ENCODE data around the gene TMEM244.

The TMEM244 gene, protein sequence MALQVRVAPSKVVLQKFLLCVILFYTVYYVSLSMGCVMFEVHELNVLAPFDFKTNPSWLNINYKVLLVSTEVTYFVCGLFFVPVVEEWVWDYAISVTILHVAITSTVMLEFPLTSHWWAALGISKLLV

DNA sequence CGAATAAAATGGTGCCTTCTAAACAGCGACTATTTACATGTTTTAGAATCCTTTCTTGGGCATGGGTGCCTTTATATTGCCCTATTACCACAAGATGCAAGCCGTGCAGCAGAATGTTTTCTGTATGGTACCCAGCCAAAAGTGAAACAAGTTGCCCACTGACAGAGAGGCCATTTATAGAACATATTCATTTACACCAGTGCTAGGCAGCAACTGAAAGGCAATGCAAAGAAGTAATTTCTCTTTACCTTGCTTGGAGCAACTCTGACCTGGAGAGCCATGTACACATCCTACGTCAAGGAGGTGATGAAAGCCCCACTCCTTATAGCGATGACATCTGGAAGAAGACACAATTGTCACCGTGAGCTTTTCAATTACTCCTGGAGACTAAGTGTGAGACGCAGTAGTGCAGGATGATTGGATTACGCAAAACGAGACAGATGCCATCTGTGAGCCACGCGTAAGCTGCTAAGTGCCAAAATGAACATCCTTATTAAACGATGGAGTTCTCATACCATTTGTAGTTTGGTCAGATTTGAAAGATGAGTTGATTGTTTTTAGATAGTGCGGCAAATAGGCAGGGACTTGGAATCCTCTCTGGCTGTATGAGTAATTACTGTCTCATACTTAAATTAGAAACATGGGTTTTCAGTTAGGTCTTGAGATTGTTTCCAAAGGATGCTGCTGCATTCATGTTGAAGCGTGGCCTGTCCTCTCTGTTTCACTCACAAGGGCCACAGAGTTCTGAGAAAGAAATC, at the start of gene TMEM244:
TSS of gene TMEM244 (minus strand) at position 408 of the 758 bp plus-strand sequence. CDS start at position 281, 127 bp downstream.
- Histone ChIP-seq H3K79me2 (ENCODE audit: insufficient read depth, low read length) (no peaks in the 10 kb centered on the region), H3K4me1 (ENCODE audit: insufficient read depth, low read length) (no peaks in the 10 kb centered on the region), H3K27ac (ENCODE audit: low read length) (no peak within 1 kb of the TSS), H3K9me3 (ENCODE audit: insufficient read depth, low read length, severe bottlenecking) (no peaks in the 10 kb centered on the region), H4K20me1 (ENCODE audit: insufficient read depth, low read length) (no peaks in the 10 kb centered on the region), H3K9ac (ENCODE audit: low read depth, low read length) (no peak within 1 kb of the TSS), H3K4me2 (ENCODE audit: insufficient read depth, low read length) (no peak within 1 kb of the TSS), H3K4me3 (ENCODE audit: low read depth in 1 of 2, low read length in 2 of 2) (no peak within 1 kb of the TSS), H3K36me3 (ENCODE audit: insufficient read depth, low read length) (no peaks in the 10 kb centered on the region), H2AFZ (ENCODE audit: low read depth, low read length) (no peak within 1 kb of the TSS), H3K27me3 (ENCODE audit: insufficient read depth, low read length, poor library complexity) (no peaks in the 10 kb centered on the region)
- ATAC-seq (ENCODE audit: insufficient read depth, low read depth) = no peak; the same call in 2 of the 3 replicates
- no peak for TF ChIP-seq EZH2 (IDR thresholded peaks at IDR 0.05; ENCODE audit: borderline replicate concordance, low read depth, low read length, severe bottlenecking)
- TF ChIP-seq, protein P1, sequence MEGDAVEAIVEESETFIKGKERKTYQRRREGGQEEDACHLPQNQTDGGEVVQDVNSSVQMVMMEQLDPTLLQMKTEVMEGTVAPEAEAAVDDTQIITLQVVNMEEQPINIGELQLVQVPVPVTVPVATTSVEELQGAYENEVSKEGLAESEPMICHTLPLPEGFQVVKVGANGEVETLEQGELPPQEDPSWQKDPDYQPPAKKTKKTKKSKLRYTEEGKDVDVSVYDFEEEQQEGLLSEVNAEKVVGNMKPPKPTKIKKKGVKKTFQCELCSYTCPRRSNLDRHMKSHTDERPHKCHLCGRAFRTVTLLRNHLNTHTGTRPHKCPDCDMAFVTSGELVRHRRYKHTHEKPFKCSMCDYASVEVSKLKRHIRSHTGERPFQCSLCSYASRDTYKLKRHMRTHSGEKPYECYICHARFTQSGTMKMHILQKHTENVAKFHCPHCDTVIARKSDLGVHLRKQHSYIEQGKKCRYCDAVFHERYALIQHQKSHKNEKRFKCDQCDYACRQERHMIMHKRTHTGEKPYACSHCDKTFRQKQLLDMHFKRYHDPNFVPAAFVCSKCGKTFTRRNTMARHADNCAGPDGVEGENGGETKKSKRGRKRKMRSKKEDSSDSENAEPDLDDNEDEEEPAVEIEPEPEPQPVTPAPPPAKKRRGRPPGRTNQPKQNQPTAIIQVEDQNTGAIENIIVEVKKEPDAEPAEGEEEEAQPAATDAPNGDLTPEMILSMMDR (IDR thresholded peaks at IDR 0.05; ENCODE audit: borderline replicate concordance, extremely low read depth, low read length, poor library complexity, severe bottlenecking) = no peak
- DNase-seq = no peak

DNA sequence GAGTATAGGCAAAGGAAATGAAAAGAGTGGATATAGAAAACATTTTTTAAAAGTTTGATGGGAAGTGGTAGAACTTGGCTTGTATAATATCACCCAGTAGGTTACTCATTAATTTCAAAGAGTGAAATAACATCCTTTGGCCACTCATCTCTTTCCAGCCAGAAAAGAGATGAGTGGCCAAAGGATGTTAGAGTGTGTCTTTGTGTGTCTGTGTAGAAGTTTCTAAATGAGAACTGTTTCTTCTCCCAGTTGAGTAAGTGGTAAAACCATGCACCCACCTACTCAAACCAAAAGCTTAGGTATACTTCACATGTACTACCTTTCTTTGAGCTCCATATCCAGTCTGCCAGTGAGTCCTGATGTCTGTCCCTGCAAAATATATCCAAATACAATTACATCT, 47.7 kb upstream of the TMEM244 start:
- no peaks in the 10 kb centered on the region for H3K79me2 ChIP-seq (ENCODE audit: insufficient read depth, low read length)
- no peaks in the 10 kb centered on the region for H3K4me1 ChIP-seq (ENCODE audit: insufficient read depth, low read length)
- no peak overlapping the region for H3K4me2 ChIP-seq (ENCODE audit: insufficient read depth, low read length)
- no peaks in the 10 kb centered on the region for H4K20me1 ChIP-seq (ENCODE audit: insufficient read depth, low read length)
- H3K9ac ChIP-seq (ENCODE audit: low read depth, low read length) = no peak overlapping the region
- H3K4me3 ChIP-seq (ENCODE audit: low read depth in 1 of 2, low read length in 2 of 2) = no peak overlapping the region
- H3K27me3 ChIP-seq (ENCODE audit: insufficient read depth, low read length, poor library complexity) = no peaks in the 10 kb centered on the region
- no peak overlapping the region for H3K27ac ChIP-seq (ENCODE audit: low read length)
- TF ChIP-seq, protein P1 (IDR thresholded peaks at IDR 0.05; ENCODE audit: borderline replicate concordance, extremely low read depth, low read length, poor library complexity, severe bottlenecking) = no peak
- TF ChIP-seq EZH2 (IDR thresholded peaks at IDR 0.05; ENCODE audit: borderline replicate concordance, low read depth, low read length, severe bottlenecking) = no peak
- no peaks in the 10 kb centered on the region for H3K36me3 ChIP-seq (ENCODE audit: insufficient read depth, low read length)
- ATAC-seq (ENCODE audit: insufficient read depth, low read depth) = no peak
- H3K9me3 ChIP-seq (ENCODE audit: insufficient read depth, low read length, severe bottlenecking) = no peaks in the 10 kb centered on the region
- no peak overlapping the region for H2AFZ ChIP-seq (ENCODE audit: low read depth, low read length)
- DNase-seq = no peak

DNA sequence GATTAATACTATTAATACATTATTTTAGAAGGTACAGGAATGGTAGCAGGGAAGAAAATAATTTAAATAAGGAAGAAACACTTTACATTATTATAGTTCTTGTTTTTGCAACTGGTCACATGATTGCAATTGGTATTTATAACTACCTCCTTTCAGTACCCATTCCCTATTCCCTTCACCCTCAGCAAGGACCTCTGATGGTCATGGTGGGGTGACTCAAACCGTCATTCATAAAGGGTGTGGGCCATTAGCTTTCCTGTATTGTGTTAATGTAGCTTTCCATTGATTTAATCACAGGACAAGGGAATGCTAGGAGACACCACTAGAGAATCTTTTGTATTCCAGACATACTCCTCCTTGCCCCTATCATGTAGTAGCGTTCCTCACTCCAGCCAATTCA, 47.2 kb upstream of the TMEM244 start:
- Histone ChIP-seq H3K27ac (ENCODE audit: low read length) (no peak overlapping the region), H3K4me3 (ENCODE audit: low read depth in 1 of 2, low read length in 2 of 2) (no peak overlapping the region)
- ATAC-seq (ENCODE audit: insufficient read depth, low read depth) = no peak

GRCh38 chr6:129906515-129907077, 45.5 kb upstream of the TMEM244 start:
- Histone ChIP-seq H4K20me1 (ENCODE audit: insufficient read depth, low read length) (no peaks in the 10 kb centered on the region), H3K9ac (ENCODE audit: low read depth, low read length) (no peak overlapping the region), H3K4me2 (ENCODE audit: insufficient read depth, low read length) (no peak overlapping the region), H3K4me3 (ENCODE audit: low read depth in 1 of 2, low read length in 2 of 2) (no peak overlapping the region), H3K9me3 (ENCODE audit: insufficient read depth, low read length, severe bottlenecking) (no peaks in the 10 kb centered on the region), H3K27ac (ENCODE audit: low read length) (no peak overlapping the region), H3K4me1 (ENCODE audit: insufficient read depth, low read length) (no peaks in the 10 kb centered on the region), H3K36me3 (ENCODE audit: insufficient read depth, low read length) (no peaks in the 10 kb centered on the region), H3K79me2 (ENCODE audit: insufficient read depth, low read length) (no peaks in the 10 kb centered on the region), H3K27me3 (ENCODE audit: insufficient read depth, low read length, poor library complexity) (no peaks in the 10 kb centered on the region), H2AFZ (ENCODE audit: low read depth, low read length) (no peak overlapping the region)
- ATAC-seq (ENCODE audit: insufficient read depth, low read depth) (no peak), DNase-seq (no peak)
- TF ChIP-seq EZH2 (IDR thresholded peaks at IDR 0.05; ENCODE audit: borderline replicate concordance, low read depth, low read length, severe bottlenecking) = no peak
- TF ChIP-seq, protein P1 (IDR thresholded peaks at IDR 0.05; ENCODE audit: borderline replicate concordance, extremely low read depth, low read length, poor library complexity, severe bottlenecking) = no peak

More for the DNA sequence above, 47.2 kb upstream of the TMEM244 start:
- Histone ChIP-seq H3K4me2 (ENCODE audit: insufficient read depth, low read length) (no peak overlapping the region), H3K9me3 (ENCODE audit: insufficient read depth, low read length, severe bottlenecking) (no peaks in the 10 kb centered on the region), H4K20me1 (ENCODE audit: insufficient read depth, low read length) (no peaks in the 10 kb centered on the region), H2AFZ (ENCODE audit: low read depth, low read length) (no peak overlapping the region), H3K36me3 (ENCODE audit: insufficient read depth, low read length) (no peaks in the 10 kb centered on the region), H3K79me2 (ENCODE audit: insufficient read depth, low read length) (no peaks in the 10 kb centered on the region), H3K4me1 (ENCODE audit: insufficient read depth, low read length) (no peaks in the 10 kb centered on the region), H3K27me3 (ENCODE audit: insufficient read depth, low read length, poor library complexity) (no peaks in the 10 kb centered on the region), H3K9ac (ENCODE audit: low read depth, low read length) (no peak overlapping the region)
- TF ChIP-seq EZH2 (IDR thresholded peaks at IDR 0.05; ENCODE audit: borderline replicate concordance, low read depth, low read length, severe bottlenecking) = no peak
- DNase-seq = no peak
